Measurements from ENCODE around the gene XYLB.

Gene XYLB

GRCh38 chr3:38368238-38368637 is 21.7 kb downstream of the XYLB start:
- DNase-seq (ENCODE audit: insufficient read length) (no peak), FAIRE-seq (no peak)
- TF ChIP-seq POLR2AphosphoS5 (IDR thresholded peaks at IDR 0.05; ENCODE audit: low read depth, low read length) (no peak), TAF1 (IDR thresholded peaks at IDR 0.05; ENCODE audit: borderline replicate concordance, low read depth, low read length) (no peak), POLR2A (IDR thresholded peaks at IDR 0.05; ENCODE audit: low read depth, low read length) (no peak)

- TF ChIP-seq TAF1 (IDR thresholded peaks at IDR 0.05; ENCODE audit: borderline replicate concordance, low read depth, low read length): no peak
- TF ChIP-seq POLR2A (IDR thresholded peaks at IDR 0.05; ENCODE audit: low read depth, low read length): no peak
- TF ChIP-seq POLR2AphosphoS5 (IDR thresholded peaks at IDR 0.05; ENCODE audit: low read depth, low read length): no peak
- FAIRE-seq: no peak
- no peak for DNase-seq (ENCODE audit: insufficient read length)
Measured at GRCh38 chr3:38369186-38369585, 22.6 kb downstream of the XYLB start.

- FAIRE-seq: no peak
- DNase-seq (ENCODE audit: insufficient read length): no peak
- TF ChIP-seq POLR2AphosphoS5 (IDR thresholded peaks at IDR 0.05; ENCODE audit: low read depth, low read length) (no peak), TAF1 (IDR thresholded peaks at IDR 0.05; ENCODE audit: borderline replicate concordance, low read depth, low read length) (no peak), POLR2A (IDR thresholded peaks at IDR 0.05; ENCODE audit: low read depth, low read length) (no peak)
Measured at GRCh38 chr3:38370149-38370548, 23.6 kb downstream of the XYLB start.

- DNase-seq (ENCODE audit: insufficient read length) (no peak), FAIRE-seq (no peak)
- TF ChIP-seq POLR2A (IDR thresholded peaks at IDR 0.05; ENCODE audit: low read depth, low read length): no peak
- TF ChIP-seq TAF1 (IDR thresholded peaks at IDR 0.05; ENCODE audit: borderline replicate concordance, low read depth, low read length): no peak
- TF ChIP-seq POLR2AphosphoS5 (IDR thresholded peaks at IDR 0.05; ENCODE audit: low read depth, low read length): no peak
Measured at GRCh38 chr3:38370861-38371260, 24.3 kb downstream of the XYLB start.

- DNase-seq (ENCODE audit: insufficient read length) (no peak), FAIRE-seq (no peak)
- no peak for TF ChIP-seq POLR2AphosphoS5 (IDR thresholded peaks at IDR 0.05; ENCODE audit: low read depth, low read length)
- no peak for TF ChIP-seq POLR2A (IDR thresholded peaks at IDR 0.05; ENCODE audit: low read depth, low read length)
- TF ChIP-seq TAF1 (IDR thresholded peaks at IDR 0.05; ENCODE audit: borderline replicate concordance, low read depth, low read length): no peak
Measured at GRCh38 chr3:38371541-38372213, 25.1 kb downstream of the XYLB start.

- TF ChIP-seq TAF1 (IDR thresholded peaks at IDR 0.05; ENCODE audit: borderline replicate concordance, low read depth, low read length): no peak
- no peak for TF ChIP-seq POLR2AphosphoS5 (IDR thresholded peaks at IDR 0.05; ENCODE audit: low read depth, low read length)
- TF ChIP-seq POLR2A (IDR thresholded peaks at IDR 0.05; ENCODE audit: low read depth, low read length): no peak
- FAIRE-seq: no peak
Measured at GRCh38 chr3:38372214-38372601, 25.6 kb downstream of the XYLB start.

GRCh38 chr3:38374221-38374620 is 27.6 kb downstream of the XYLB start:
- DNase-seq (ENCODE audit: insufficient read length) (no peak), FAIRE-seq (no peak)
- no peak for TF ChIP-seq TAF1 (IDR thresholded peaks at IDR 0.05; ENCODE audit: borderline replicate concordance, low read depth, low read length)
- TF ChIP-seq POLR2AphosphoS5 (IDR thresholded peaks at IDR 0.05; ENCODE audit: low read depth, low read length): no peak
- no peak for TF ChIP-seq POLR2A (IDR thresholded peaks at IDR 0.05; ENCODE audit: low read depth, low read length)

More at GRCh38 chr3:38372214-38372601, 25.6 kb downstream of the XYLB start:
- no peak for DNase-seq (ENCODE audit: insufficient read length)

GRCh38 chr3:38375072-38375471 is 28.5 kb downstream of the XYLB start:
- no peak for TF ChIP-seq TAF1 (IDR thresholded peaks at IDR 0.05; ENCODE audit: borderline replicate concordance, low read depth, low read length)
- TF ChIP-seq POLR2AphosphoS5 (IDR thresholded peaks at IDR 0.05; ENCODE audit: low read depth, low read length): no peak
- TF ChIP-seq POLR2A (IDR thresholded peaks at IDR 0.05; ENCODE audit: low read depth, low read length): no peak
- DNase-seq (ENCODE audit: insufficient read length): no peak
- FAIRE-seq: no peak

- TF ChIP-seq TAF1 (IDR thresholded peaks at IDR 0.05; ENCODE audit: borderline replicate concordance, low read depth, low read length) (no peak), POLR2A (IDR thresholded peaks at IDR 0.05; ENCODE audit: low read depth, low read length) (no peak), POLR2AphosphoS5 (IDR thresholded peaks at IDR 0.05; ENCODE audit: low read depth, low read length) (no peak)
- FAIRE-seq: no peak
- no peak for DNase-seq (ENCODE audit: insufficient read length)
Measured at GRCh38 chr3:38375488-38376097, 29.0 kb downstream of the XYLB start.

GRCh38 chr3:38376098-38376816 is 29.7 kb downstream of the XYLB start:
- DNase-seq (ENCODE audit: insufficient read length) (no peak), FAIRE-seq (no peak)
- TF ChIP-seq POLR2A (IDR thresholded peaks at IDR 0.05; ENCODE audit: low read depth, low read length) (no peak), POLR2AphosphoS5 (IDR thresholded peaks at IDR 0.05; ENCODE audit: low read depth, low read length) (no peak), TAF1 (IDR thresholded peaks at IDR 0.05; ENCODE audit: borderline replicate concordance, low read depth, low read length) (no peak)

- DNase-seq (ENCODE audit: insufficient read length): no peak
- TF ChIP-seq POLR2AphosphoS5 (IDR thresholded peaks at IDR 0.05; ENCODE audit: low read depth, low read length) (no peak), TAF1 (IDR thresholded peaks at IDR 0.05; ENCODE audit: borderline replicate concordance, low read depth, low read length) (no peak), POLR2A (IDR thresholded peaks at IDR 0.05; ENCODE audit: low read depth, low read length) (no peak)
- FAIRE-seq: no peak
Measured at GRCh38 chr3:38379201-38379770, 32.7 kb downstream of the XYLB start.

Data from GM12892 (cell line).